Measurements from ENCODE around the gene LYSMD3.
A peak's percentile ranks its signal among the peaks of the same experiment; 100 is the strongest.

Gene LYSMD3

GRCh38 chr5:90549223-90549622 lies 19.8 kb upstream of the LYSMD3 start:
- FAIRE-seq (no peak), DNase-seq (ENCODE audit: insufficient read length, low spot score) (no peak)
- TF ChIP-seq POLR2AphosphoS5 (IDR thresholded peaks at IDR 0.05; ENCODE audit: low read depth, low read length) (no peak), TAF1 (IDR thresholded peaks at IDR 0.05; ENCODE audit: low read depth, low read length) (no peak), POLR2A (IDR thresholded peaks at IDR 0.05; ENCODE audit: low read depth, low read length) (no peak), POU2F2 (IDR thresholded peaks at IDR 0.05; ENCODE audit: low read depth, low read length) (no peak), PAX5 (IDR thresholded peaks at IDR 0.05; ENCODE audit: insufficient read depth, low read length, severe bottlenecking) (no peak), SPI1 (IDR thresholded peaks at IDR 0.05; ENCODE audit: low read depth, low read length) (no peak)

- DNase-seq (ENCODE audit: insufficient read length, low spot score), result no peak
- TF ChIP-seq PAX5 (IDR thresholded peaks at IDR 0.05; ENCODE audit: insufficient read depth, low read length, severe bottlenecking) (no peak), TAF1 (IDR thresholded peaks at IDR 0.05; ENCODE audit: low read depth, low read length) (no peak), POU2F2 (IDR thresholded peaks at IDR 0.05; ENCODE audit: low read depth, low read length) (peak; percentile 81), POLR2AphosphoS5 (IDR thresholded peaks at IDR 0.05; ENCODE audit: low read depth, low read length) (no peak), SPI1 (IDR thresholded peaks at IDR 0.05; ENCODE audit: low read depth, low read length) (0 out of 2 replicates have a peak, but pooled peaks have one; percentile 7), POLR2A (IDR thresholded peaks at IDR 0.05; ENCODE audit: low read depth, low read length) (no peak)
- FAIRE-seq, result peak; percentile 35
Observed at GRCh38 chr5:90548069-90548593, 18.7 kb upstream of the LYSMD3 start.

- DNase-seq (ENCODE audit: insufficient read length, low spot score) (no peak), FAIRE-seq (no peak)
- no peak for TF ChIP-seq POLR2A (IDR thresholded peaks at IDR 0.05; ENCODE audit: low read depth, low read length)
- no peak for TF ChIP-seq SPI1 (IDR thresholded peaks at IDR 0.05; ENCODE audit: low read depth, low read length)
- TF ChIP-seq PAX5 (IDR thresholded peaks at IDR 0.05; ENCODE audit: insufficient read depth, low read length, severe bottlenecking), result no peak
- TF ChIP-seq POU2F2 (IDR thresholded peaks at IDR 0.05; ENCODE audit: low read depth, low read length), result no peak
- no peak for TF ChIP-seq POLR2AphosphoS5 (IDR thresholded peaks at IDR 0.05; ENCODE audit: low read depth, low read length)
- no peak for TF ChIP-seq TAF1 (IDR thresholded peaks at IDR 0.05; ENCODE audit: low read depth, low read length)
Observed at GRCh38 chr5:90547072-90547536, 17.7 kb upstream of the LYSMD3 start.

GRCh38 chr5:90546216-90546837 lies 16.9 kb upstream of the LYSMD3 start:
- TF ChIP-seq POLR2A (IDR thresholded peaks at IDR 0.05; ENCODE audit: low read depth, low read length), result no peak
- no peak for TF ChIP-seq POLR2AphosphoS5 (IDR thresholded peaks at IDR 0.05; ENCODE audit: low read depth, low read length)
- no peak for TF ChIP-seq TAF1 (IDR thresholded peaks at IDR 0.05; ENCODE audit: low read depth, low read length)
- TF ChIP-seq SPI1 (IDR thresholded peaks at IDR 0.05; ENCODE audit: low read depth, low read length), result no peak
- TF ChIP-seq PAX5 (IDR thresholded peaks at IDR 0.05; ENCODE audit: insufficient read depth, low read length, severe bottlenecking), result no peak
- TF ChIP-seq POU2F2 (IDR thresholded peaks at IDR 0.05; ENCODE audit: low read depth, low read length), result no peak
- no peak for FAIRE-seq
- no peak for DNase-seq (ENCODE audit: insufficient read length, low spot score)

GRCh38 chr5:90545511-90545910 lies 16.1 kb upstream of the LYSMD3 start:
- no peak for TF ChIP-seq SPI1 (IDR thresholded peaks at IDR 0.05; ENCODE audit: low read depth, low read length)
- FAIRE-seq (no peak), DNase-seq (ENCODE audit: insufficient read length, low spot score) (no peak)

GRCh38 chr5:90542827-90543519 lies 13.6 kb upstream of the LYSMD3 start:
- DNase-seq (ENCODE audit: insufficient read length, low spot score), result no peak
- no peak for FAIRE-seq
- TF ChIP-seq POU2F2 (IDR thresholded peaks at IDR 0.05; ENCODE audit: low read depth, low read length), result no peak
- no peak for TF ChIP-seq POLR2A (IDR thresholded peaks at IDR 0.05; ENCODE audit: low read depth, low read length)
- no peak for TF ChIP-seq SPI1 (IDR thresholded peaks at IDR 0.05; ENCODE audit: low read depth, low read length)
- TF ChIP-seq POLR2AphosphoS5 (IDR thresholded peaks at IDR 0.05; ENCODE audit: low read depth, low read length), result no peak
- TF ChIP-seq PAX5 (IDR thresholded peaks at IDR 0.05; ENCODE audit: insufficient read depth, low read length, severe bottlenecking), result no peak
- no peak for TF ChIP-seq TAF1 (IDR thresholded peaks at IDR 0.05; ENCODE audit: low read depth, low read length)

DNA sequence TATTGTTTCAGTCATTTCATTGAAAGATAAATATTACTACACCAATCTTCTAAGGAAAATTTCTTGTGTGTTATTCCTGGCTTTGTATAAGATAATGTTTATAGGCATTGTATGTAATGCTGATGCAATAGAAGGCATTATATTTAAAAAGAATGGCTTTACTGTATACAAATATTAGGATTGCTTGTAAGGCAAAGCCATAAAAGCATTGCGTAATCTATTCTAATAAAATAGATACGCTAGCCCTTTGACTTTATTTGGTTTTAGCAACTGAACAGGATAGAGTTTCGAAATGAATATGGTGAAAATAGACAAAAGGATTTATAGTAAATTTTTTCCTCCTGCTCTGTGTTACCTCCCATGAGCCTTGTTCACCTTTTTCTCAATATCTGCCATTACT lies 5.5 kb upstream of the LYSMD3 start:
- DNase-seq (ENCODE audit: insufficient read length, low spot score) (no peak), FAIRE-seq (no peak)
- no peak for TF ChIP-seq SPI1 (IDR thresholded peaks at IDR 0.05; ENCODE audit: low read depth, low read length)
- no peak for TF ChIP-seq POLR2A (IDR thresholded peaks at IDR 0.05; ENCODE audit: low read depth, low read length)
- no peak for TF ChIP-seq PAX5 (IDR thresholded peaks at IDR 0.05; ENCODE audit: insufficient read depth, low read length, severe bottlenecking)
- no peak for TF ChIP-seq TAF1 (IDR thresholded peaks at IDR 0.05; ENCODE audit: low read depth, low read length)
- no peak for TF ChIP-seq POU2F2 (IDR thresholded peaks at IDR 0.05; ENCODE audit: low read depth, low read length)
- TF ChIP-seq POLR2AphosphoS5 (IDR thresholded peaks at IDR 0.05; ENCODE audit: low read depth, low read length), result no peak

DNA sequence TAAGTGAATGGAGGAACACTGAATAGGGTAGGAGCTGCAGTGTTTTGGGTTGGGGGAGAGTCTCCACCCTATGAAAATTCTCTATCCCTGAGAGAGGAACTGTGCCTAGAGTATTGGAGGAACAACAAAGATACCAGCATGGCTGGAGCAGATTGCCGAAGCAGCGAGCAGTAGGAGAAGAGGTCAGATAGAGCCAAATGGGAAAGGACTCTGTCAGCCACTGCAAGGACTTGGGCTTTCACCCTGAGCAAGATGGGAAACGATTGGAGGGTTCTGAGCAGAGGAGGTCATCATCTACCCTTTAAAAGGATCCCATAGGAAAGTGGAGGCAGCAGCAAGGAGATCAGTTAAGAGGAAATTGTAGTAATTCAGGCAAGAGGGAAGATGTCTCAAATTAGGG lies 4.4 kb upstream of the LYSMD3 start:
- no peak for FAIRE-seq
- no peak for TF ChIP-seq PAX5 (IDR thresholded peaks at IDR 0.05; ENCODE audit: insufficient read depth, low read length, severe bottlenecking)
- no peak for TF ChIP-seq POLR2AphosphoS5 (IDR thresholded peaks at IDR 0.05; ENCODE audit: low read depth, low read length)
- no peak for TF ChIP-seq POLR2A (IDR thresholded peaks at IDR 0.05; ENCODE audit: low read depth, low read length)
- no peak for TF ChIP-seq POU2F2 (IDR thresholded peaks at IDR 0.05; ENCODE audit: low read depth, low read length)
- no peak for TF ChIP-seq TAF1 (IDR thresholded peaks at IDR 0.05; ENCODE audit: low read depth, low read length)
- TF ChIP-seq SPI1 (IDR thresholded peaks at IDR 0.05; ENCODE audit: low read depth, low read length), result no peak
- DNase-seq (ENCODE audit: insufficient read length, low spot score), result no peak

DNA sequence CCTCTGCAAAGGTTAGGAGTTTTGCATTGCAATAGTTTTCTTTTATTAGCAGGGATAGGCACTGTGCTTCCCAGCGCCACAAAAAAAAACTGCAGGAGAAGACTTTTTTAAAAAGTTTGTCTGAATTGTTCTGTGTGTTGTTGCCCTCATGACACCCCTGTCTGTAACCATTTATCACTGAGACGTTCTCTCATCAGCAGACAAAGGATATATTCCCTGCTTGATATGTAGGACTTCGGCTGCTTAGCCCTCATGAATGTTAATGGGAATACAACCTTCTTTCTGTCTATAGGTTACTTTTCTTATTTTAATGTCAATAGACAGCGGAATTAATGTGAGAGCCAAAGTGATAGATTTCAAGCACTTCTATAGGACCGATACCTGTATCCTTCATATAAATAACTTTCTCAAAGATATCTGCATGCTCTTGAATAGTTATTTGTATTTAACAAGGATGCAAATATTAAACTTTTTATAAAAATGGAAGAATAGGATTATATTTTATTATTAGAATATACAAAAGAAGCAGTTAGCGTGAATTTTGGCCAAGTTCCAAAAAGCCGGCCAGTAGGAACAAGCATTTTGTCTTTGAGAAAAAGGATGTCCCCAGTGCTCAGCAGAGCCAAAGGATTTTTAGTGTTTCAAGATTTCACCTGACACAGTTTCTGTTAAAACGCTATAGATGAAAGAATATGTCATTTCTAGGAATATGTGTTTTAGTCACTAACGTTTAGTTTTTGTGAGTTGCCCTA lies 1.5 kb upstream of the LYSMD3 start:
- DNase-seq (ENCODE audit: insufficient read length, low spot score) (no peak), FAIRE-seq (no peak)
- no peak for TF ChIP-seq POLR2AphosphoS5 (IDR thresholded peaks at IDR 0.05; ENCODE audit: low read depth, low read length)
- no peak for TF ChIP-seq POU2F2 (IDR thresholded peaks at IDR 0.05; ENCODE audit: low read depth, low read length)
- no peak for TF ChIP-seq TAF1 (IDR thresholded peaks at IDR 0.05; ENCODE audit: low read depth, low read length)
- no peak for TF ChIP-seq POLR2A (IDR thresholded peaks at IDR 0.05; ENCODE audit: low read depth, low read length)
- no peak for TF ChIP-seq PAX5 (IDR thresholded peaks at IDR 0.05; ENCODE audit: insufficient read depth, low read length, severe bottlenecking)
- TF ChIP-seq SPI1 (IDR thresholded peaks at IDR 0.05; ENCODE audit: low read depth, low read length), result no peak

Data from GM12891 (cell line).